Tibial artery (tissue), 4 donors: ENCODE results near the gene SNX32.

ENCODE experiments used
- DNase-seq, 2 donors: peaks; one replicate each; pipeline ENCODE4 v3.0.0-alpha.2; 2019
- H3K27ac ChIP-seq, 2 donors: fragments of 200-600 bp; sonication (generic) in 1 of 2; 1 replicate in 1 of 2; 2 replicates in 1 of 2; pipeline ENCODE4 v1.5.1; 2018 to 2019; ENCODE audit warnings: mild to moderate bottlenecking in 1 of 2
- H3K27me3 ChIP-seq, 2 donors: fragments of 200-600 bp; sonication (generic) in 1 of 2; one replicate each; pipeline versions ENCODE4 v1.5.1 to v1.6.0; 2016 to 2019
- H3K36me3 ChIP-seq, 3 donors: fragments of 200-600 bp; sonication (generic) in 2 of 3; one replicate each; pipeline ENCODE4 v1.5.1; 2016 to 2019; ENCODE audit warnings: mild to moderate bottlenecking in 2 of 3
- H3K4me1 ChIP-seq, 4 donors: fragments of 200-600 bp; sonication (generic) in 2 of 4; 1 replicate in 3 of 4; 2 replicates in 1 of 4; pipeline ENCODE4 v1.5.1; 2016 to 2019
- H3K4me3 ChIP-seq, 2 donors: fragments of 200-600 bp; sonication (generic) in 1 of 2; 1 replicate in 1 of 2; 2 replicates in 1 of 2; pipeline ENCODE4 v1.5.1; 2018 to 2019; ENCODE audit warnings: mild to moderate bottlenecking in 2 of 2
- H3K9me3 ChIP-seq, 3 donors: fragments of 200-600 bp; sonication (generic) in 1 of 3; one replicate each; pipeline ENCODE4 v1.5.1; 2016 to 2019
- CTCF ChIP-seq, 2 experiments: fragments of 200-600 bp in 1 of 2; fragments of 450-650 bp in 1 of 2; IDR thresholded peaks; one replicate each; pipeline ENCODE4 v1.5.1; 2017 to 2019; ENCODE audit warnings: antibody characterized with exemption in 2 of 2, mild to moderate bottlenecking in 1 of 2, moderate library complexity in 1 of 2
- intact Hi-C: fragments of 100-400 bp; cut with DNase I; formaldehyde crosslinking; loops from one replicate; pipeline ENCODE4 v1.15.0; 2023; ENCODE audit warnings: low total_unique reads

Gene SNX32

GRCh38 chr11:65886826-65887722, 53.3 kb downstream of the SNX32 start:
- Histone ChIP-seq H3K27me3 (no peaks in the 10 kb centered on the region), H3K27ac (peak overlapping the region; percentile 93 to 95), H3K9me3 (no peaks in the 10 kb centered on the region), H3K36me3 (peaks cover 15 to 46% (median 26%) of the 10 kb centered on the region in 3 donors), H3K4me3 (peak overlapping the region; percentile 61 to 83), H3K4me1 (peaks cover 4 to 61% (median 41%) of the 10 kb centered on the region in 4 donors)
- no peak for DNase-seq
- no peak for TF ChIP-seq CTCF (IDR thresholded peaks at IDR 0.05)
- intact Hi-C loops: no loop called here

- Histone ChIP-seq H3K36me3 (peaks cover 15 to 39% (median 26%) of the 10 kb centered on the region in 3 donors), H3K9me3 (no peaks in the 10 kb centered on the region), H3K27me3 (no peaks in the 10 kb centered on the region), H3K4me1 (peaks cover 6 to 67% (median 47%) of the 10 kb centered on the region in 4 donors), H3K4me3 (peak overlapping the region; percentile 61 to 83), H3K27ac (peak overlapping the region; percentile 93 to 95)
- DNase-seq: no peak
- intact Hi-C loops: loop anchor here (2.0 kb wide), 1 partner anchor 29 kb away; no protein-coding TSS in a partner anchor
- no peak for TF ChIP-seq CTCF (IDR thresholded peaks at IDR 0.05)
Measured at GRCh38 chr11:65887723-65888162, 54.0 kb downstream of the SNX32 start.

- Histone ChIP-seq H3K4me3 (peak within 1 kb of the TSS; percentile 61 to 83), H3K27ac (peak within 1 kb of the TSS; percentile 93 to 95), H3K36me3 (peaks cover 10 to 33% (median 21%) of the 10 kb centered on the region in 3 donors), H3K9me3 (no peaks in the 10 kb centered on the region), H3K27me3 (no peaks in the 10 kb centered on the region), H3K4me1 (peaks cover 6 to 73% (median 53%) of the 10 kb centered on the region in 4 donors)
- TF ChIP-seq CTCF (IDR thresholded peaks at IDR 0.05): peak; percentile 87 to 96
- intact Hi-C loops: loop anchor here (2.0 kb wide), 1 partner anchor 29 kb away; no protein-coding TSS in a partner anchor
- DNase-seq: peak; percentile 97 to 99
Measured at GRCh38 chr11:65888163-65888814, 54.5 kb downstream of the SNX32 start, which contains the start of gene FIBP. TSS of gene FIBP (minus strand) at chr11:65888471. CDS start at chr11:65888418, 53 bp downstream.

GRCh38 chr11:65890324-65891218, 56.8 kb downstream of the SNX32 start, which contains the start of gene CCDC85B:
TSS of gene CCDC85B (plus strand) at chr11:65890673. CDS start at chr11:65890784, 111 bp downstream.
- peak within 1 kb of the TSS; percentile 61 to 83 for H3K4me3 ChIP-seq
- peak in 1 of 2 experiments; percentile 33 for TF ChIP-seq CTCF (IDR thresholded peaks at IDR 0.05)
- intact Hi-C loops: no loop called here
- H3K27ac ChIP-seq: peak within 1 kb of the TSS; percentile 93 to 95
- H3K4me1 ChIP-seq: peaks cover 6 to 68% (median 55%) of the 10 kb centered on the region in 4 donors
- peaks cover 0 to 13% (median 4%) of the 10 kb centered on the region in 3 donors for H3K36me3 ChIP-seq
- no peaks in the 10 kb centered on the region for H3K27me3 ChIP-seq
- peak; percentile 99 to 100 for DNase-seq
- H3K9me3 ChIP-seq: no peaks in the 10 kb centered on the region
